CD14-positive monocyte (primary cell): Measurements from ENCODE around the gene RFC2. TPM values are rescaled to one million over a fixed set of nuclear protein-coding genes. Genes with fewer than 3 reads are reported as not detected.

ENCODE experiments used
- DNase-seq, 3 donors: peaks; one replicate each; pipeline ENCODE4 v3.0.0-alpha.2; 2011 to 2022
- H2AFZ ChIP-seq: 2 replicates; pipeline ENCODE4 v1.6.0; 2012; ENCODE audit warnings: mild to moderate bottlenecking, low read depth, low read length, inconsistent platforms; ENCODE audit not compliant: insufficient read depth, poor library complexity, severe bottlenecking
- H3K27ac ChIP-seq, 2 donors: 1 replicate in 1 of 2; 2 replicates in 1 of 2; pipeline ENCODE4 v1.5.1; 2012 to 2013; ENCODE audit warnings: low read length in 2 of 2, control low read depth in 1 of 2, inconsistent platforms in 1 of 2, low read depth in 1 of 2, mild to moderate bottlenecking in 1 of 2
- H3K27me3 ChIP-seq, 2 donors: one replicate each; pipeline versions ENCODE4 v1.6.0 to v1.6.1; 2011 to 2013; ENCODE audit warnings: low read length in 2 of 2; ENCODE audit not compliant: control insufficient read depth in 2 of 2, insufficient read depth in 2 of 2
- H3K36me3 ChIP-seq, 2 donors: replicated peaks in 1 of 2; 1 replicate in 1 of 2; 2 replicates in 1 of 2; pipeline versions ENCODE4 v1.5.1 to v1.6.1; 2012 to 2013; ENCODE audit warnings: low read length in 2 of 2, control low read depth in 1 of 2, inconsistent platforms in 1 of 2, mild to moderate bottlenecking in 1 of 2; ENCODE audit not compliant: insufficient read depth in 2 of 2, control insufficient read depth in 1 of 2
- H3K4me1 ChIP-seq, 2 donors: 1 replicate in 1 of 2; 2 replicates in 1 of 2; pipeline versions ENCODE4 v1.5.1 to v1.6.1; 2012 to 2013; ENCODE audit warnings: low read length in 2 of 2, control low read depth in 1 of 2, inconsistent platforms in 1 of 2, mild to moderate bottlenecking in 1 of 2, moderate library complexity in 1 of 2; ENCODE audit not compliant: insufficient read depth in 2 of 2, control insufficient read depth in 1 of 2
- H3K4me2 ChIP-seq: replicated peaks from 2 replicates; pipeline ENCODE3; 2012; ENCODE audit warnings: low read length, moderate library complexity, mild to moderate bottlenecking; ENCODE audit not compliant: poor library complexity, severe bottlenecking; ENCODE audit errors: extremely low read depth
- H3K4me3 ChIP-seq, 3 experiments: fragments of 200-600 bp in 1 of 3; sonication (generic) in 1 of 3; replicated peaks in 1 of 3; 1 replicate in 2 of 3; 2 replicates in 1 of 3; pipeline ENCODE4 v1.5.1; 2011 to 2013; ENCODE audit warnings: low read length in 3 of 3, mild to moderate bottlenecking in 3 of 3, control low read depth in 2 of 3, low read depth in 2 of 3, inconsistent platforms in 1 of 3, moderate library complexity in 1 of 3
- H3K79me2 ChIP-seq: 2 replicates; pipeline ENCODE4 v1.6.0; 2012; ENCODE audit warnings: mild to moderate bottlenecking, control low read depth, inconsistent platforms, low read length, moderate library complexity; ENCODE audit not compliant: insufficient read depth
- H3K9ac ChIP-seq: 2 replicates; pipeline ENCODE4 v1.6.0; 2017; ENCODE audit warnings: low read length, mild to moderate bottlenecking; ENCODE audit not compliant: insufficient read depth, poor library complexity, severe bottlenecking
- H3K9me3 ChIP-seq, 2 donors: replicated peaks in 1 of 2; 1 replicate in 1 of 2; 2 replicates in 1 of 2; pipeline versions ENCODE4 v1.5.1 to v1.6.1; 2012 to 2013; ENCODE audit warnings: low read length in 2 of 2, control low read depth in 1 of 2; ENCODE audit not compliant: control insufficient read depth in 1 of 2, insufficient read depth in 1 of 2
- H4K20me1 ChIP-seq: 2 replicates; pipeline ENCODE4 v1.6.0; 2012; ENCODE audit warnings: mild to moderate bottlenecking, low read length, control low read depth, moderate library complexity; ENCODE audit not compliant: insufficient read depth
- H3K27ac Mint-ChIP-seq, 7 donors: one replicate each; pipeline ENCODE4 v1.8.0; 2020; ENCODE audit warnings: mild to moderate bottlenecking in 7 of 7, mixed read lengths in 7 of 7, moderate library complexity in 6 of 7, inconsistent platforms in 2 of 7
- H3K27me3 Mint-ChIP-seq, 3 donors: one replicate each; pipeline ENCODE4 v1.8.0; 2021 to 2022; ENCODE audit warnings: low read depth in 3 of 3, mild to moderate bottlenecking in 3 of 3, mixed read lengths in 3 of 3, moderate library complexity in 3 of 3, inconsistent platforms in 1 of 3
- H3K36me3 Mint-ChIP-seq, 2 donors: one replicate each; pipeline ENCODE4 v1.8.0; 2020; ENCODE audit warnings: mixed read lengths in 2 of 2, inconsistent platforms in 1 of 2, mild to moderate bottlenecking in 1 of 2
- H3K4me1 Mint-ChIP-seq: one replicate; pipeline ENCODE4 v1.8.0; 2020; ENCODE audit warnings: mild to moderate bottlenecking, mixed read lengths
- H3K4me3 Mint-ChIP-seq, 2 donors: one replicate each; pipeline ENCODE4 v1.8.0; 2020; ENCODE audit warnings: mild to moderate bottlenecking in 2 of 2, mixed read lengths in 2 of 2, moderate library complexity in 1 of 2
- H3K9me3 Mint-ChIP-seq, 7 donors: one replicate each; pipeline ENCODE4 v1.8.0; 2020 to 2022; ENCODE audit warnings: mixed read lengths in 7 of 7, mild to moderate bottlenecking in 6 of 7, moderate library complexity in 6 of 7, inconsistent platforms in 2 of 7
- WGBS: methylation state at CpG from one replicate; pipeline ENCODE4 v1.1.5; 2013; ENCODE audit warnings: missing lambda C conversion rate; ENCODE audit not compliant: insufficient coverage; 5-methylcytosine and 5-hydroxymethylcytosine counted together
- intact Hi-C, 2 donors: fragments of 100-400 bp; cut with micrococcal nuclease; formaldehyde crosslinking; loops; one replicate each; pipeline versions ENCODE4 v1.15.0 to v1.15.1; 2023
- polyA plus RNA-seq, 3 donors: library from polyadenylated mRNA; depleted of rRNA in 1 of 3; unstranded in 2 of 3; stranded (reverse) in 1 of 3; fragments of 300-500 nt in 2 of 3; fragments of >200 nt in 1 of 3; fragmentation: Illumina TruSeq in 2 of 3; gene quantifications; 1 replicate in 2 of 3; 2 replicates in 1 of 3; pipeline ENCODE4 v1.2.3, GENCODE V29; 2012 to 2021
- TF ChIP-seq, protein P1 (sequence below): fragments of 200-600 bp; IDR thresholded peaks from one replicate; pipeline ENCODE4 v1.8.0; 2022; ENCODE audit warnings: antibody characterized with exemption, mild to moderate bottlenecking

RFC2 gene
- polyA plus RNA-seq, 3 donors: 12.8 to 42.1 (median 33.5) TPM

DNA sequence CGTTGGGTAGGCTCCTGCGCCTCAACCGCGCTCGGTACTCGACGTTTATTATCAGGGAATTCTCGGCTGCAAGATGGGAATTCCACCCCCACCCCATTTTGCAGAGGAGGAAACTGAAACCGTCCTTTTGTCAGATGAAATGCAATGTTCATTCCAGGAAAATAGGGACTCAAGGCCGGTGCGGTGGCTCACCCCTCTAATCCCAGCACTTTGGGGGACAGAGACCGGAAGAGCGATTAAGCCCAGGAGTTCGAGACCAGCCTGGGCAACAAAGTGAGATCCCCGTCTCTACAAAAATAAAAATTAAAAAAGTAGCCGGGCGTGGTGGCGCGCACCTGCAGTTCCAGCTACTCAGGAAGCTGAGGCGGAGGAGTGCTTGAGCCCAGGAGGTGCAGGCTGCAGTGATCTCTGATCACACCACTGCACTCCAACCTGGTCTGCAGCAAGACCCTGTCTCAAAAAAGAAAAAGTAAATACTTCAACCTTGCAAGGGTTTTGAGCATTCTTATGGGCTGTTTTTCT is 720 bp upstream of the RFC2 start:
- Histone ChIP-seq H4K20me1 (peaks cover 4% of the 10 kb centered on the region), H3K4me1 (peaks cover 27 to 36% of the 10 kb centered on the region in 2 donors), H3K9ac (peak overlapping the region; percentile 79), H3K27ac (peak overlapping the region; percentile 75 to 86), H2AFZ (peak overlapping the region; percentile 95), H3K79me2 (peaks cover 44% of the 10 kb centered on the region), H3K4me3 (peak overlapping the region; percentile 91 to 97 (median 95)), H3K9me3 (no peaks in the 10 kb centered on the region), H3K27me3 (no peaks in the 10 kb centered on the region), H3K4me2 (peak overlapping the region; percentile 91), H3K36me3 (peaks cover 11 to 15% of the 10 kb centered on the region in 2 donors)
- Mint-ChIP-seq H3K36me3 (peaks cover 15 to 18% of the 10 kb centered on the region in 2 donors), H3K4me1 (peaks cover 31% of the 10 kb centered on the region), H3K9me3 (peaks cover 0 to 2% (median 0%) of the 10 kb centered on the region in 7 donors), H3K27ac (peak overlapping the region; percentile 89 to 98 (median 96)), H3K4me3 (peak overlapping the region; percentile 92 to 96), H3K27me3 (peaks cover 0 to under 1% (median 0%) of the 10 kb centered on the region in 3 donors)
- TF ChIP-seq, protein P1, sequence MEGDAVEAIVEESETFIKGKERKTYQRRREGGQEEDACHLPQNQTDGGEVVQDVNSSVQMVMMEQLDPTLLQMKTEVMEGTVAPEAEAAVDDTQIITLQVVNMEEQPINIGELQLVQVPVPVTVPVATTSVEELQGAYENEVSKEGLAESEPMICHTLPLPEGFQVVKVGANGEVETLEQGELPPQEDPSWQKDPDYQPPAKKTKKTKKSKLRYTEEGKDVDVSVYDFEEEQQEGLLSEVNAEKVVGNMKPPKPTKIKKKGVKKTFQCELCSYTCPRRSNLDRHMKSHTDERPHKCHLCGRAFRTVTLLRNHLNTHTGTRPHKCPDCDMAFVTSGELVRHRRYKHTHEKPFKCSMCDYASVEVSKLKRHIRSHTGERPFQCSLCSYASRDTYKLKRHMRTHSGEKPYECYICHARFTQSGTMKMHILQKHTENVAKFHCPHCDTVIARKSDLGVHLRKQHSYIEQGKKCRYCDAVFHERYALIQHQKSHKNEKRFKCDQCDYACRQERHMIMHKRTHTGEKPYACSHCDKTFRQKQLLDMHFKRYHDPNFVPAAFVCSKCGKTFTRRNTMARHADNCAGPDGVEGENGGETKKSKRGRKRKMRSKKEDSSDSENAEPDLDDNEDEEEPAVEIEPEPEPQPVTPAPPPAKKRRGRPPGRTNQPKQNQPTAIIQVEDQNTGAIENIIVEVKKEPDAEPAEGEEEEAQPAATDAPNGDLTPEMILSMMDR: no peak
- intact Hi-C loops: loop anchor here (2.0 to 5.0 kb wide), 2 partner anchors 34 to 37 kb away; partner anchors contain the start of gene CLIP2 (in 1 of the 2)
- 21% methylated on average over 9 of the region's 20 CpGs for WGBS
- no peak for DNase-seq

DNA sequence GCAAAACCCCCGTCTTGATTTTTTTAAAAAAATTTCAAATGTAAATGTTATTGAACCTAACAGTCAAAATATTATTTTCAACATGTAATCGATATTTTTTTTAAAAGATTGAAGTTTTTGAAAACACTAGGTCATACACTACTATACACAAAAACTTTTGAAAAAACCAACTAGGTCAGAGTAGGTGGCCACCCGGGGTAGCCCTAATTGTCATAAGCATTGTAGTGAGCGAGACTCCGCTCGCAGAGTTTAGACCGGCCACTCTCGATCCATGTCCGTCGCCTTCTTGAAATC is 417 bp downstream of the RFC2 start:
- Histone ChIP-seq H3K79me2 (peaks cover 52% of the 10 kb centered on the region), H3K4me1 (peaks cover 27 to 36% of the 10 kb centered on the region in 2 donors), H3K4me3 (peak overlapping the region; percentile 91 to 97 (median 95)), H4K20me1 (peaks cover 4% of the 10 kb centered on the region), H3K36me3 (peaks cover 23 to 26% of the 10 kb centered on the region in 2 donors), H3K9ac (peak overlapping the region; percentile 79), H3K27ac (peak overlapping the region in 1 of 2 donors; percentile 86), H3K4me2 (peak overlapping the region; percentile 91), H3K27me3 (no peaks in the 10 kb centered on the region), H2AFZ (peak overlapping the region; percentile 95), H3K9me3 (no peaks in the 10 kb centered on the region)
- Mint-ChIP-seq H3K27ac (peak overlapping the region; percentile 89 to 98 (median 96)), H3K36me3 (peaks cover 25 to 30% of the 10 kb centered on the region in 2 donors), H3K4me1 (peaks cover 31% of the 10 kb centered on the region), H3K9me3 (peaks cover 0 to 2% (median 0%) of the 10 kb centered on the region in 7 donors), H3K4me3 (peak overlapping the region; percentile 92 to 96), H3K27me3 (no peaks in the 10 kb centered on the region)
- TF ChIP-seq, protein P1: no peak
- 0% methylated on average over 8 of the region's 10 CpGs for WGBS
- intact Hi-C loops: loop anchor here (2.0 to 5.0 kb wide), 2 partner anchors 35 to 39 kb away; partner anchors contain the start of gene CLIP2 (in 1 of the 2)
- no peak for DNase-seq
